IMR-90 (cell line): ENCODE data around the gene PPP5C. TPM values are rescaled to one million over a fixed set of nuclear protein-coding genes. Genes with fewer than 3 reads are reported as not detected.

ENCODE experiments used
- ATAC-seq: fragments of 200-7000 bp; cut with Tn5 transposase; 2 replicates; pipeline ENCODE4 v1.9.1; 2020; ENCODE audit warnings: low read depth, mild to moderate bottlenecking, moderate library complexity
- BruUV-seq: library from RNA; stranded (reverse); fragments of 400-500 nt; replicated peaks from 2 replicates; lab custom pipeline; 2021; lab: Mats Ljungman, UMichigan
- CTCF ChIA-PET: fragments of 300-600 bp; formaldehyde crosslinking; extraction: SDS; loops from one replicate; lab custom pipeline; 2021; ENCODE audit warnings: antibody characterized with exemption; lab: Yijun Ruan, JAX
- POLR2A ChIA-PET: fragments of 300-600 bp; sonication (Branson Sonifier 250); formaldehyde crosslinking; loops from one replicate; lab custom pipeline; 2022; ENCODE audit warnings: antibody characterized with exemption; ENCODE audit not compliant: unreplicated experiment; lab: Charles Lee
- DNase-seq: peaks from one replicate; pipeline ENCODE4 v3.0.0; 2013
- H2AFZ ChIP-seq: replicated peaks from 2 replicates; pipeline ENCODE3; 2013; ENCODE audit warnings: low read length, mild to moderate bottlenecking; ENCODE audit not compliant: poor library complexity
- H2AK5ac ChIP-seq: 2 replicates; pipeline ENCODE4 v1.6.1; 2013; ENCODE audit warnings: low read depth, low read length, inconsistent platforms
- H2AK9ac ChIP-seq: replicated peaks from 2 replicates; pipeline ENCODE3; 2013; ENCODE audit warnings: mild to moderate bottlenecking, low read depth, low read length, moderate library complexity; ENCODE audit not compliant: poor library complexity
- H2BK120ac ChIP-seq: 2 replicates; pipeline ENCODE4 v1.6.1; 2013; ENCODE audit warnings: low read depth, low read length, inconsistent platforms
- H2BK15ac ChIP-seq: 3 replicates; pipeline ENCODE4 v1.6.1; 2013; ENCODE audit warnings: low read depth, low read length, inconsistent platforms
- H2BK20ac ChIP-seq: 2 replicates; pipeline ENCODE4 v1.6.1; 2013; ENCODE audit warnings: low read depth, mild to moderate bottlenecking, inconsistent platforms, low read length, moderate library complexity
- H2BK5ac ChIP-seq: 2 replicates; pipeline ENCODE4 v1.6.1; 2013; ENCODE audit warnings: mild to moderate bottlenecking, low read depth, low read length, inconsistent platforms; ENCODE audit not compliant: poor library complexity, severe bottlenecking
- H3K14ac ChIP-seq: replicated peaks from 2 replicates; pipeline ENCODE4 v1.6.1; 2013; ENCODE audit warnings: low read depth, low read length, inconsistent platforms
- H3K18ac ChIP-seq: 2 replicates; pipeline ENCODE4 v1.6.1; 2013; ENCODE audit warnings: low read depth, low read length, control low read depth
- H3K23ac ChIP-seq: 2 replicates; pipeline ENCODE4 v1.6.1; 2013; ENCODE audit warnings: low read depth, low read length, inconsistent platforms
- H3K27ac ChIP-seq: 2 replicates; pipeline ENCODE4 v1.5.1; 2013; ENCODE audit warnings: mild to moderate bottlenecking, control low read depth, low read length; ENCODE audit not compliant: insufficient read depth
- H3K27me3 ChIP-seq: 2 replicates; pipeline ENCODE4 v1.6.1; 2013; ENCODE audit warnings: low read length; ENCODE audit not compliant: control insufficient read depth, insufficient read depth
- H3K36me3 ChIP-seq: 2 replicates; pipeline ENCODE4 v1.6.1; 2013; ENCODE audit warnings: low read length, mixed read lengths; ENCODE audit not compliant: control insufficient read depth, insufficient read depth
- H3K4ac ChIP-seq: 2 replicates; pipeline ENCODE4 v1.6.1; 2013; ENCODE audit warnings: low read depth, low read length, inconsistent platforms
- H3K4me1 ChIP-seq: 2 replicates; pipeline ENCODE4 v1.6.1; 2013; ENCODE audit warnings: low read length, mixed read lengths; ENCODE audit not compliant: control insufficient read depth, insufficient read depth
- H3K4me2 ChIP-seq: 2 replicates; pipeline ENCODE4 v1.6.1; 2013; ENCODE audit warnings: low read depth, mild to moderate bottlenecking, control low read depth, low read length, moderate library complexity
- H3K4me3 ChIP-seq: 2 replicates; pipeline ENCODE4 v1.5.1; 2013; ENCODE audit warnings: low read depth, mild to moderate bottlenecking, control low read depth, low read length, moderate library complexity; ENCODE audit not compliant: insufficient read depth
- H3K56ac ChIP-seq: 2 replicates; pipeline ENCODE4 v1.6.1; 2013; ENCODE audit warnings: low read length, inconsistent platforms; ENCODE audit not compliant: insufficient read depth; ENCODE audit errors: extremely low read depth
- H3K79me1 ChIP-seq, 2 experiments: 2 replicates each; pipeline ENCODE4 v1.6.1; 2013; ENCODE audit warnings: low read length in 2 of 2, inconsistent platforms in 1 of 2, low read depth in 1 of 2
- H3K9ac ChIP-seq: 2 replicates; pipeline ENCODE4 v1.6.1; 2013; ENCODE audit warnings: low read depth, low read length, control low read depth
- H3K9me1 ChIP-seq: 2 replicates; pipeline ENCODE4 v1.6.1; 2013; ENCODE audit warnings: low read length, inconsistent platforms; ENCODE audit not compliant: insufficient read depth
- H3K9me3 ChIP-seq: 2 replicates; pipeline ENCODE4 v1.6.1; 2013; ENCODE audit warnings: low read length; ENCODE audit not compliant: control insufficient read depth, insufficient read depth
- H4K20me1 ChIP-seq: 2 replicates; pipeline ENCODE4 v1.6.1; 2013; ENCODE audit warnings: low read length, inconsistent platforms; ENCODE audit not compliant: insufficient read depth
- H4K5ac ChIP-seq: 2 replicates; pipeline ENCODE4 v1.6.1; 2013; ENCODE audit warnings: mild to moderate bottlenecking, low read depth, low read length, control low read depth
- H4K8ac ChIP-seq, 2 experiments: 2 replicates each; pipeline ENCODE4 v1.6.1; 2013; ENCODE audit warnings: low read depth in 2 of 2, low read length in 2 of 2, control low read depth in 1 of 2, inconsistent platforms in 1 of 2
- H4K91ac ChIP-seq: 2 replicates; pipeline ENCODE4 v1.6.1; 2013; ENCODE audit warnings: low read depth, low read length, inconsistent platforms; ENCODE audit not compliant: insufficient read depth
- CEBPB ChIP-seq: IDR thresholded peaks from 2 replicates; pipeline ENCODE4 v1.6.1; 2012; ENCODE audit warnings: low read depth, low read length, improper control_type of control experiment
- NFE2L2 ChIP-seq: fragments of 150-350 bp; IDR thresholded peaks from 2 replicates; pipeline ENCODE4 v1.6.1; 2016; ENCODE audit warnings: low read depth, mild to moderate bottlenecking, low read length
- POLR2A ChIP-seq: IDR thresholded peaks from 2 replicates; pipeline ENCODE4 v1.6.1; 2012; ENCODE audit warnings: mild to moderate bottlenecking, low read depth, low read length
- RCOR1 ChIP-seq: IDR thresholded peaks from 2 replicates; pipeline ENCODE4 v1.6.1; 2012; ENCODE audit warnings: mild to moderate bottlenecking, low read length, improper control_type of control experiment; ENCODE audit not compliant: insufficient replicate concordance
- USF2 ChIP-seq: fragments of 150-350 bp; IDR thresholded peaks from 2 replicates; pipeline ENCODE4 v1.6.1; 2017; ENCODE audit warnings: mild to moderate bottlenecking, antibody characterized with exemption, low read length, low read depth
- WGBS, 2 experiments: methylation state at CpG; one replicate each; pipeline versions ENCODE4 v1.1.5 to v1.1.7; 2013; ENCODE audit warnings: missing lambda C conversion rate in 2 of 2; ENCODE audit not compliant: insufficient read length in 1 of 2; ENCODE audit errors: extremely low coverage in 2 of 2; 5-methylcytosine and 5-hydroxymethylcytosine counted together
- dilution Hi-C: fragments of 300-500 bp; cut with HindIII; formaldehyde crosslinking; loops from one replicate; pipeline ENCODE4 v1.14.3; 2018; ENCODE audit warnings: low sequenced_read_pairs; ENCODE audit not compliant: unreplicated experiment
- in situ Hi-C: fragments of 300-500 bp; cut with MboI; formaldehyde crosslinking; loops from 3 replicates; pipeline ENCODE4 v1.14.3; 2019; ENCODE audit warnings: low sequenced_read_pairs, inconsistent platforms, mixed read lengths
- intact Hi-C: fragments of 100-400 bp; cut with micrococcal nuclease; formaldehyde crosslinking; loops from 2 replicates; pipeline ENCODE4 v1.10.0; 2022
- polyA plus RNA-seq, 3 experiments: library from polyadenylated mRNA; depleted of rRNA; stranded (reverse); fragments of >200 nt; gene quantifications; 2 replicates each; pipeline ENCODE4 v1.2.3, GENCODE V29; 2012; ENCODE audit warnings: low replicate concordance in 1 of 3
- total RNA-seq: library from RNA; depleted of rRNA; stranded (reverse); fragments of >200 nt; gene quantifications from 2 replicates; pipeline ENCODE4 v1.2.3, GENCODE V29; 2012

The PPP5C gene
- total and polyA plus RNA-seq, 2 of the 4 experiments (the other 2 are of a cell fraction) = 80.5 to 128 TPM

GRCh38 chr19:46356149-46357055 is 9.5 kb downstream of the PPP5C start:
- Histone ChIP-seq H3K79me1 (peaks cover 22 to 89% of the 10 kb centered on the region in 2 experiments), H3K56ac (no peak overlapping the region), H3K9me1 (peaks cover 20% of the 10 kb centered on the region), H3K23ac (no peak overlapping the region), H4K91ac (no peak overlapping the region), H2BK120ac (no peak overlapping the region), H3K9me3 (no peaks in the 10 kb centered on the region), H2BK20ac (no peak overlapping the region), H2AK5ac (no peak overlapping the region), H3K4ac (no peak overlapping the region), H3K36me3 (peaks cover 36% of the 10 kb centered on the region), H3K14ac (no peak overlapping the region), H4K20me1 (peaks cover 21% of the 10 kb centered on the region), H2BK5ac (no peak overlapping the region), H3K18ac (no peak overlapping the region), H4K5ac (no peak overlapping the region), H2AK9ac (no peak overlapping the region), H3K4me2 (no peak overlapping the region), H3K27me3 (no peaks in the 10 kb centered on the region), H3K9ac (no peak overlapping the region), H3K27ac (no peak overlapping the region), H2AFZ (no peak overlapping the region), H2BK15ac (no peak overlapping the region), H3K4me1 (peaks cover 12% of the 10 kb centered on the region), H4K8ac (no peak overlapping the region), H3K4me3 (no peak overlapping the region)
- WGBS, 2 experiments = 90% methylated on average over 5 of the region's 9 CpGs; no CpG with 5 or more reads in 1 of the 2 experiments
- intact Hi-C loops = no loop called here
- TF ChIP-seq POLR2A = no peak
- TF ChIP-seq NFE2L2 = no peak
- TF ChIP-seq CEBPB = no peak
- no peak for TF ChIP-seq USF2
- no peak for TF ChIP-seq RCOR1
- ChIA-PET POLR2A (no interaction called here), CTCF (no interaction called here)
- DNase-seq = no peak
- dilution Hi-C loops = no loop called here
- BruUV-seq = no TSS peak
- no peak for ATAC-seq
- in situ Hi-C loops = no loop called here
